Osteocyte (in vitro differentiated cells): ENCODE results near the gene LONRF2. TPM values are rescaled to one million over a fixed set of nuclear protein-coding genes. Genes with fewer than 3 reads are reported as not detected.

Experiments used
- DNase-seq: peaks from one replicate; pipeline ENCODE4 v3.0.0; 2021; ENCODE audit warnings: mixed read lengths; ENCODE audit not compliant: unreplicated experiment; ENCODE audit errors: extremely low spot score
- H3K27ac Mint-ChIP-seq: one replicate; pipeline ENCODE4 v1.8.0; 2021; ENCODE audit warnings: mild to moderate bottlenecking, mixed read lengths; ENCODE audit not compliant: unreplicated experiment
- H3K27me3 Mint-ChIP-seq: one replicate; pipeline ENCODE4 v1.8.0; 2021; ENCODE audit warnings: mixed read lengths; ENCODE audit not compliant: unreplicated experiment
- H3K36me3 Mint-ChIP-seq: one replicate; pipeline ENCODE4 v1.8.0; 2021; ENCODE audit warnings: mixed read lengths; ENCODE audit not compliant: unreplicated experiment
- H3K4me1 Mint-ChIP-seq: one replicate; pipeline ENCODE4 v1.8.0; 2021; ENCODE audit warnings: mixed read lengths; ENCODE audit not compliant: unreplicated experiment
- H3K4me3 Mint-ChIP-seq: one replicate; pipeline ENCODE4 v1.8.0; 2021; ENCODE audit warnings: mild to moderate bottlenecking, moderate library complexity, mixed read lengths; ENCODE audit not compliant: unreplicated experiment
- H3K9me3 Mint-ChIP-seq: one replicate; pipeline ENCODE4 v1.8.0; 2021; ENCODE audit warnings: mixed read lengths; ENCODE audit not compliant: unreplicated experiment
- CTCF ChIP-seq: fragments of 200-600 bp; sonication (generic); IDR thresholded peaks from 2 replicates; pipeline ENCODE4 v1.5.0; 2021; ENCODE audit warnings: antibody characterized with exemption, mild to moderate bottlenecking, moderate library complexity
- total RNA-seq: library from RNA; stranded (reverse); gene quantifications from 2 replicates; pipeline ENCODE4 v1.2.1, GENCODE V29; 2021

LONRF2 gene
- total RNA-seq, 1 donor from 2014 or later: 0.32 TPM

DNA sequence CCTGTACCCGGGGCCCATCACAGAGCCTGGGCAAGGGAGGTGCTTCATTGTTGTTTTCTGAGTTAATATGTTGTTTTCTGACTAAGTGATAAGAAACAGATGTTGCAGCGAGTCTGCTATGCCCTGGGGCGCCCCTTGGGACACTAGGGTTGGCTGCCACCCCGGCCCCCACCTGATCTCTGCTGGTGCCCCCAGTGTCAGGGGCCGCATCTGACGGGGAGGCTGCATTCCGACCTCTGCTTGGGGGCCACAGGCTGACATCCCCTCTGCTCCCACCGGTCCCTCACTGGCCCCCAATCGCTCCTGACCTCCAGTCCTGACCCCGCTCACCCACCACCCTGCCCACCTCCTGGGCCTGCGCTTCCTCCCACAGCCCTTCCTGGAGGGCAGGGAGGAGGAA is 65.9 kb downstream of the LONRF2 start:
- no peak overlapping the region for H3K4me3 Mint-ChIP-seq
- no peaks in the 10 kb centered on the region for H3K27me3 Mint-ChIP-seq
- no peaks in the 10 kb centered on the region for H3K9me3 Mint-ChIP-seq
- H3K36me3 Mint-ChIP-seq: no peaks in the 10 kb centered on the region
- H3K27ac Mint-ChIP-seq: no peak overlapping the region
- H3K4me1 Mint-ChIP-seq: peaks cover 17% of the 10 kb centered on the region
- DNase-seq: no peak
- no peak for TF ChIP-seq CTCF

DNA sequence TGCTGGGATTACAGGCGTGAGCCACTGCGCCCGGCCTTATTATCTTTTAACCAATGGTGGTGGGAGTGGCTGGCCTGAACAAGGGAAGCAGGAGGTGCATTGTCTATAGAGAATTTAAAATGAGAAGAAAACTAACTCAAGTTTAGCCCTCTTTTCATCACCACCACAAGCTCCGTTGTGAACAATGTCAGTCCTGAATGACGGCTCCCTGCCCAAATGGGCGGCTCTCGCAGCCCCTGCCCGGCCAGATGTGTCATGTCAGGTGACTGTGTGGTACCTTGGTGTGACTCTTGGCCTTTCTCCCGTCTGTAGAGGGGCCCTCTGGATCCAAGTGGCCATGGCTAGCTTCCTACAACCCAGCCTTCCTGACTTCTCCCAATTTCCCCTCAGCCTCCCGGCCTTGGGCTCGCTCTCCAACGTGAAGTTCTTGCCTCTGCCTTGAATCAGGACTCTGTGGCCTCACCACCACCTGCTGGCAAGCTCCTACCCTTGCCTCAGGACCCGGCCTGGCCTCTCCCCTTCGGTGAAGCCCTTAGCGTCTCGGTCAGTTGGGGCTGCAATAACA is 67.6 kb downstream of the LONRF2 start:
- Mint-ChIP-seq H3K4me1 (peaks cover 14% of the 10 kb centered on the region), H3K27ac (no peak overlapping the region)

DNA sequence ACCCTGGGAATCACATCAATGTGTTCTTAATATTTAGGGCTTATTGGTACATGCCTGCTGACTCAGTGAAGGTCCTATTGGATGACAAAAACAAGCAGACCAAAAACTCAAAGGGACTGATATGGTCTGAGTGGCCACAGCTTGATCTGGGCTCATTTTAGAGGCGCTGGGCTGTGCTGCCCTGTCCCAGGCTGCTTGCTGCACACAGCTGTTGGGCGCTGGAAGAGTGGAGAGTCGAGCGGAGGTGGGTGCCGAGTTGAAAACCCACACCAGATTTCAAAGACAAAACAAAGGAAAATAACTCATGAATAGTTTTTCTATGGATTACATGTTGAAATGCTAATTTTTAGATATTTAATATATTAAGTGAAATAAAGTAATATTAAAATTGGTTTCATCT is 68.5 kb downstream of the LONRF2 start:
- peaks cover 14% of the 10 kb centered on the region for H3K4me1 Mint-ChIP-seq
- H3K9me3 Mint-ChIP-seq: no peaks in the 10 kb centered on the region
- DNase-seq: no peak
- no peak for TF ChIP-seq CTCF
- H3K4me3 Mint-ChIP-seq: no peak overlapping the region
- no peaks in the 10 kb centered on the region for H3K36me3 Mint-ChIP-seq
- no peak overlapping the region for H3K27ac Mint-ChIP-seq
- H3K27me3 Mint-ChIP-seq: no peaks in the 10 kb centered on the region

More for the DNA sequence above, 67.6 kb downstream of the LONRF2 start:
- no peak overlapping the region for H3K4me3 Mint-ChIP-seq
- no peaks in the 10 kb centered on the region for H3K36me3 Mint-ChIP-seq
- TF ChIP-seq CTCF: no peak
- no peak for DNase-seq
- no peaks in the 10 kb centered on the region for H3K27me3 Mint-ChIP-seq
- H3K9me3 Mint-ChIP-seq: no peaks in the 10 kb centered on the region

- Mint-ChIP-seq H3K4me3 (no peak overlapping the region), H3K36me3 (no peaks in the 10 kb centered on the region), H3K9me3 (no peaks in the 10 kb centered on the region), H3K27ac (no peak overlapping the region), H3K4me1 (peaks cover 12% of the 10 kb centered on the region), H3K27me3 (no peaks in the 10 kb centered on the region)
- no peak for TF ChIP-seq CTCF
- peak; percentile 67 for DNase-seq
Observed at GRCh38 chr2:100252811-100253698, 69.2 kb downstream of the LONRF2 start.

GRCh38 chr2:100250645-100251044 is 71.7 kb downstream of the LONRF2 start:
- Mint-ChIP-seq H3K36me3 (no peaks in the 10 kb centered on the region), H3K27ac (no peak overlapping the region), H3K4me3 (no peak overlapping the region), H3K27me3 (no peaks in the 10 kb centered on the region), H3K9me3 (no peaks in the 10 kb centered on the region), H3K4me1 (peaks cover 4% of the 10 kb centered on the region)
- TF ChIP-seq CTCF: no peak
- DNase-seq: no peak
